Activated CD8-positive, alpha-beta memory T cell treated with anti-CD3 and anti-CD28 coated beads for 24 hours (primary cell): Measurements from ENCODE around the gene SNTG2.
"Not testable (repeated sequence)": the region's sequence is repeated elsewhere in the genome, so short reads cannot be mapped to it uniquely, and the experiment has no call there.

ENCODE experiments used
- DNase-seq: peaks from one replicate; pipeline ENCODE4 v3.0.0-alpha.2; 2020

Gene SNTG2

DNA sequence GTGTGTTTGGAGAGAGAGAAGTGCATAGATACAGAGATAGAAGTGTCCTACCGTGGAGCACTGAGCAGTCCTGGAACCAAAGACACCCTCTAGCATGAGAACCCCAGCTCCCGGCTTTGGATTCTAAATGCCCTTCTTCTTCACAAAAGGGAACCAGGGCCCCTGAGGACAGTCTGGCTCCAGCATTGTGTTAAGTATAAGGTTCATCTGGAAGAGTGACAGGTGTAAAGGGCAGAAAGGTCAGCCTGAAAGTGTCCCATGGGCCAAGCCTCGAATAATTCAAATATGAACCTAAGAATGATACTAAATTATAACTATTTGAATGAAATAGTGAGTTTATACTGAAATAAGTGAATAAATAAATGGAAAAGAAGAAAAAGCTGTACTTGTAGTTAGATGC, 109.7 kb downstream of the SNTG2 start:
- DNase-seq, result no peak

DNA sequence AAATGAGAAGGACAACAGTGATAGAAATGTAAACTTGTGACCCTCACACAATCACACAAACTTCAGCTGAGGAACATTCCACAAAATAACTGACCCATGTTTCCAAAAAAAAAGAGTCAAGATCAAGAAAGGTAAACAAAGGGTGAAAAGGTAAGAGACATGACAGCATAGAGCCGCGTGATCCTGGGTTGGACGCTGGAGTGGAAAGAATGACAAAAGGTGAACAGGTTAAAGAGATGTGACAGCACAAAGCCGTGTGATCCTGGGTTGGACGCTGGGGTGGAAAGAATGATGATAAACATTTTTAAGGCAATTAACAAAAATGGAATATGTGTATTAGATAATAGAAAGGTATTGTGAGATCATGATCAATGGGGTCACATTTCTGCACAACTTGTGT, 110.3 kb downstream of the SNTG2 start:
- no peak for DNase-seq

DNA sequence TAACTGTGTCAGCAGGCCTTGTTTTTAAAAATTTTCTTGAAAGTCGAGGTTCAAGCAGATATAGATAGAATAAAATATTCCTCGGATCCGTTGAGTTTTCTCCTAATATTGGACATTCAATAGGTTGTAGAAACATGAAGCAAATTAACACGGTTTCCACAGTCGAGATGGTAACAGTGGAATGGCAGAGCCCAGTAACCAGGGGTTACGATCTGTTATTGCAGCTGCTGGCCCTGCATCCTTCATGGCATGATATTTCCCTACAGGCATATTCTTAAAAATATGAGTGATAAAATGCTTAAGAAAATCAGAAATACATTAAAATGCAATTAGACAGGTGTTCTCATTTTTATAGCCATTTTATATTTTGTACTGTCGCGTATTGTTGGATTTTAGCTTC, 117.6 kb downstream of the SNTG2 start:
- DNase-seq, result no peak

DNA sequence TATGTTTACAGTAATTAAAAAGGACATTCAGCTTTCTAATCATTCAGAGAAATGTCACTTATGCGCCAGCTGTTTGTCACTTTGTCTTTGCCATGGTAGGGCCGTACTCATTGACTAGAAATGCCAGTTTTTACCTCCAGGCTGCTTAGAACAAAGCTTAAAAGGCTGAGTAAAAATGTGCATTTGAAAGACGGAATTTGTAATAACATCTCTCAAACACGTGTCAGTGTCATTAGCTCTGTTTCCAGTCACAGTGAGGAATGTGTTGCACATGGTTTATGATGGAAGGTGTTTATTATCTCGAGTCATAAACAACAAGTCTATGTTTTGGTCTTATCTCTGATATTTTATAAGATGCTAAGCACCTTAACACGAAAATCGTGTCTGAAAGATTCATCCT, 118.2 kb downstream of the SNTG2 start:
- DNase-seq, result no peak

DNA sequence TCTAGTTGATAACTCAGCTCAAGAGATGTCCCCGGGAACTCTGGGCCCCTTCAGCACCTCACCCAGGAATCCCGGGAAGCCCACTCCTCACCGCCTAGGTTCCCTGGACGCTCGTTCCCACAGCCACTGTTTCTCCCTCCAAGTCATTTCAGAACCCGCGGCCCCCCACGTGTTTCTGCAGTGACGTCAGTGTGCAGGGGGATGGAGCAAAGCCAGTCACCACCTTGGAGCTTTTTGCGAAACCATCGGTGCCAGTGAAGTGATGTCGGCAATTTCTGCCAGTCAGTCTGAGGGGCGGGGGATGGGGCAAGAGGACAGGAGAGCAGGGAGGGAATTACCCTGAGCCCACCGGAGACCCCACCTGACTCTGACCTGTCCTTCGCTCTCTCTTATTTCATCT, 119.2 kb downstream of the SNTG2 start:
- no peak for DNase-seq

DNA sequence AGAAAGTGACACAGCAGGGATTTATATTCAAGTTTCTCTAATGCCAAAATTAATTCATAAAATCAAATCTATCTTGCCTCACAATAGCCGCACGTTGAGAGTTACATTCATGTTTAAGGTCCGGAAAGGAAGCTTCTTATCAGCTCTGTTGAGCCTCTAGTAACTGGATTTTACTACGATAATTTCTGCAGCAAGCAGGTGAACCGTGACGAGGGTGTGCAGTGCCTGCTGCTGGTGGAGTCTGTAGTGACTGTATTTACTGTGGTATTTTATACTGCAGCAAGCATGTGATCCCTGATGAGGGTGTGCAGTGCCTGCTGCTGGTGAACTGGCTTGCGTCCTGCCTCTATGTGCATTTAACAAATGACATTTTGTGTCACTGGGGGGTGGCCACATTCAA, 120.0 kb downstream of the SNTG2 start:
- no peak for DNase-seq

DNA sequence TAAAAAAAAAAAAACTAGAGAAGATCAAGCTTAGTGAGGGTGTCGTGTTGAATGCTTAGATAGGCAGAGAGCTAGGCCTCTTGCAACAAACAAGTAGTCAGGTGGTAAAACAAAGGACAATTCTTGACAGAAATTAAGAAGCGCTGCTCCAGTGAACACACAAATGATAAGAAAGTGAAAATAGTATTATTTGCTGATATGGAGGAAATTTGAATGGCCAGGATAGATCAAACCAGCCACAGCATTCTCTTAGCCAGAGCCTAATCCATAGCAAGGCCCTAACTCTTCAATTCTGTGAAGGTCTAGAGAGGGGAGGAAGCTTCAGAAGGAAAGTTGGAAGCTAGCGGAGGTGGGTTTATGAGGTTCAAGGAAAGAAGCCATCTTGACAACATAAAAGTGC, 121.0 kb downstream of the SNTG2 start:
- no peak for DNase-seq

DNA sequence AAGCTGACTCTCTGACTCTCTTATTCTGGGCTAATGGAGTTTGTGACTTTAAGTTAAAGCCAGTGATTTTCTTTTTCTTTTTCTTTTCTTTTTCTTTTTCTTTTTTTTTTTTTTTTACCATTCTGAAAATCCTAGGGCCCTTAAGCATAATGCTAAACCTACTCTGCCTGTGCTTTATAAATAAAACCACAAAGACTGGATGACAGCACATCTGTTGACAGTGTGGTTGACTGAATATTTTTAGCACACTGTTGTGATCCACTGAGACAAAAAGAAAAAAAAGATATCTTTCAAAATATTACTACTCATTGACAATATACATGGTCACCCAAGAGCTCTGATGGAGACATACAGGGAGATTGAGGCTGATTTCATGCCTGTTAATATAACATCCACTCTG, 121.6 kb downstream of the SNTG2 start:
- no peak for DNase-seq

DNA sequence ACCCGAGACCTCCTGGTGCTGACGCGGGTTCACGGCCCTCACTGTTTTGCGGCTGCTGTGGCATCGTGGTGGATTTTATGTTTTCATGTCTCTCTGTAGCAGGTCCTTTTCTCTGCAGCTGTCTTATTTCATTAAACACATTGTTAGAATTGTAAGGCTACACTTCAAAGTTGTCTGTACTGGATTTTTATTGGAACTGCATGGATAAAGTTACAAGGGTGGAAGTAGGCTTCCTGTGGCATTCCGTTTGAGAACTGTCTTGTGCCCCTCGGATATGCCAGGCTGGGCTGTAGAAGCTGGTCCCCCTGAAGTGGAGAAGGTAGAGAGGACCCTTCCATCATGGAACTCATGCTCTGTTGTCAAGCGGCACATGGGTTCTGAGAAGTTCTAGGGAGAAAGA, 127.3 kb downstream of the SNTG2 start:
- DNase-seq, result no peak

DNA sequence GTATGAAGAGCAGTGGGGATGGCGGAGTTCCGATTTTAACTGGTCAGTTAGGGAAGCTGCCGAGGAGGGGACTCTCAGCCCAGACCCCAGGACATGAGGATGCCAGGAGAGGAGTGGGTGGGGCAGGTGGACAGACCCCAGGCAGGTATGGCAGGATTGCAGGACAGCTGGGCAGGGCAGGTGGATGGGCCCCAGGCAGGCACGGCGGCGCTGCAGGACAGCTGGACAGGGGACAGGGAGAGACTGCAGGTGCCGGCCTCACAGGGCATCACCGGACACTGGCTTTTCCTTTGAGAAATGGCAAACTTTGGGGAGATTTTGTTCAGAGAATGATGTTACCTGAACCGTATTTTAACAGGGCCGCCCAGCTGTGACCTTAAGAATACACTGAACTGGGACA, 127.7 kb downstream of the SNTG2 start:
- no peak for DNase-seq

DNA sequence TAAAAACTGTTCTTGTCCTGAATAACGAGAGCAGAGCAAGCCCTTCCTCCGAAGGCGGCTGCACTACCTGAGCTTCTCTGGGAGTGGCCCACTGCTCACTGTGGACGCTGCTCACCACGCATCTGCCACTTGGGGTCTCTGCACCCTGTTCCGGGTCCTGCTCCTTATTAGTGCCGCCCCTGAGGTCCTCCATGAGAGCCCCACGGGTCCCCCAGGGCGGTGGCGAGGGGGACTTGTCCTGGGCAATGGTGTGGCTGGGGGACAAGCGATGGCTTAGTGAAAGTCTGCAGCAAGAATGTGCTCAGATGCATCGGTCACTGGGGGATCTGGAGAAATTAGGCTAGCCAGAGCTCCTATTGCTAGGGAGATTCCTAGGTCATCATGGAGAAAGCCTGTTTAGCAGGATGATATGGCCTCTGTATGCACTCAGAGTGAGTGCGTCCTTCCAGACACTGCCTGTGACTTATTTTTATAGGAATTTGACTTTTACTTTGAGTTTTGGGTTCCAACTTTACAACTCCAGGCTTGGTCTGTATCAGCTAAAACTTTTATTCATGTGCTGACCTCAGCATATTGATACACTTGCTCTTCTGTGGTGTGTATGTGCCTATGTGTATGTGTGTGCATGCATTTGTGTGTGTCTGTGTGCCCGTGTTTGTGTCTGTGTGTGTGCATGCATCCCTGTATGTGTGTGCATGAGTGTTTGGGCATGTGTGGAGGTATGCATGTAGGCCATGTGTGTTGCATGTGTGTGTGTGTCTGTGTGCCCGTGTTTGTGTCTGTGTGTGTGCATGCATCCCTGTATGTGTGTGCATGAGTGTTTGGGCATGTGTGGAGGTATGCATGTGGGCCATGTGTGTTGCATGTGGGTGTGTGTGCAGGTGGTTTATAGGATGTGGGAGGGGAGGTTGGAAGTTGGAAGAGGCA, 129.5 kb downstream of the SNTG2 start:
- no peak for DNase-seq

DNA sequence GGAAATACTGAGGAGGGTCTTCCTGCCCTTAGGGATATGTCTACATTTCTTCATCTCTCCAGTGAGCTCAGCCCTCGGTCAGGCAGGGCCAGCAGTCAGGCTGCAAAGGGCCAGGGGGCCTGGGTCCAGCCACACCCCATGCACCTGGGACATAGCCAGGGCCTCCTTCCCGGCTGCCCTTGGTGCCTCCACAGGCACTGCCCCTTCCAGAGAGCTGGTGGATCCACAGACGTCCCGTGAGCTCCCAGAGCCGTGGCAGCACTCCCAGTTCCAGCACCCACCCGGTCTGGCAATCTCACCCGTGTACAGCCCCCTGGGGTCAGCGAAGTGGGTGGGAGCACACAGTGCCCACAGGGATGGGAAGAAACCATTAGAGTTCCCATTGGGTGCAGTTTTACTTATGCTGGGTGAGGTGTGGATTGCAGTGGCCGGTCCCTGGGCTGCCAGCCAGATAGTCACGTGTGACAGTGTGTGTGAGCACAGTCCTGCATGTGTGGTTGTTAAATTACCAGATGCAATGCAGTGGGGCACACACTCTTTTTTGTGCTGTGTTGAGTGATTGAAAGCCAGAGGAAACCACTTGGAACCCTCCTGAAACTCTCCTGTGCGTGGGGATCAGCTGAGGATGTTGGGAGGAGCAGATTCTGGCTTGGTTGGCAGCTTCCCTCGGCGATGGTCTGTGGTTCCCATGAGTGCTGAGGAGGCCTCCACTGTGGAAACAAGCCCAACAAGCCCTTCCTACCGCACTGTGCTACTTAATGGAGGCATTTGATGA, 131.0 kb downstream of the SNTG2 start:
- DNase-seq, result no peak

DNA sequence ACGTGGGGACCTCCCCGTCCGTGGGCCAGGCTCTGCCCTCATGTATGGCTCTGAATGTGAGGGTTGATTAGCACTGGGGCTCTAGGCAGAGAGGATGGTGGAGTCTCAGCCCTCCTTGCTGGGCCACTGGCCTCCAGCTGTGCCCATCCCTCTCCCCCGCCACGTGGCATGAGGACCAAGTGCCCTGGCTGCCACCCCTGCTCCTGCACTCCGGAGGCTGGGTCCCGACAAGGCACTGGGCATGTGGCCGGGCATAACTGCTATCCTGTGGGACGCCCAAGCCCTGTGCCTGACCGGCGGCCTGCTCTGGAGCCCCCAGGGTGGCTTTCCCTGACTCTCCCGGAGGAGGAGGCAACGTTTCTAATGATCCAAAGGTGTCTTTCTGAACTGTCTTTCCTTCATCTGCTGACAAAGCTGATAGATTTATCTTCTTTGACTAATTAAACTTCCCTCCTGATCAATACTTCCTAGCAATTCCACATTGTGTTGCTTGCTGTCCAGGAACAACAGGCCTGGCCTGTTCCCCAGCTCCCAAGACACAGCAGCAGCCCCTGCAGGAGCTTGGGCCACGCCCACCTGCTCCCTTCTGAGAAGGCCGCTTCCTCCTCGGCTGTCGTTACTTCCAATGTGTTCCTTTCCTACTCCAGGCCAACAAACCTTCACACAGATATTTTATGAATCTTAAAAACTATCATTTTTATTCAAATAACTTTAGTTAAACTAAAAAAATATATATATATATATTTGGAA, 132.0 kb downstream of the SNTG2 start:
- DNase-seq, result no peak

DNA sequence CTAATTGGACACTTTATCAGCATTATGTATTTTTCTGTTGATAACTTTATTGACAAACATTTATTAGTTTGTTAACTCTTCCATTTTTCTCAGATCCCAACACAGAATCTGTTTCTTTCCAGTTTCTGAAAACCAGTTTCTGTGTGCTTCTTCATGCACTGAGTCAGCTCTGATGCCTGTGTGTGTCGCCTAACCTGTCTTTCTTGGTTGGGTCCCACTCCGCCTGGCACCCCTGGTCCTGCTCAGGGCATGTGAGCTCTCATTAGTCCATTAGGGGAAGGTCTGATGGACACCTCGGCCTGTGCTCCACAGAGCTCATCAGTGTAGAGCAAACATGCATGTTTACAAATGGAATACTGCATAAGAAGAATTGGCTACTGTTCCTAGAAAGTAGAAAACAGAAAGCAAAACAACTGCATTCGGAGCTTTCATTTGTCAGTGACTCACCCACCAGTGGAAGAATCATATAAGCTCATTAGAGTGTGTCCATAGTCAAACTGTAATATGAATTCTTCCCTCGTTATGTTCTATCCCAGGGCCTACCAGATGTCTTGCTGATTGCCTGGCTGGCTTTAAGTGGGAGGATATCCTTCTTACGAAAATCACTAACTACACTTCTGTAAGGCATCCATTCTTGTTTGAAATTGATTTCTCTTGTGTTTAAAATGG, 137.7 kb downstream of the SNTG2 start:
- DNase-seq, result no peak

DNA sequence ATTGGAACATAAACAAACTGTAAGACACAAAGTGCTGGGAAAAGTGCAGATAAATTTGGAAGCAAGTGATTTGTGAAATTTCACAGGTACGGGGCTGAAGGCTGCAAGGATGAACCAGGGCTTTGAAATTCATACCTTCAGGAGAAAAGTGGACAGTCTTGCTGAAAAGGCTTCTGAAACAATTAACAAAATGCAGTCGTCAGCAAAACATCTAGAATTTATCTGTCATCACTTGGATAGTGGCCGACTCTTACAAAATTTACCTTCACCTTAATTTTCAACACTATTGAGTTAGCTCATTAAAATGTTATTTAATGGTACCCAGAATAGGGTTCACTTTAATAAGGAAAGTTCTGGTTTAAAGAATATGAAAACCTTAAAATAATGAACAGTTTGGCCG, 138.3 kb downstream of the SNTG2 start:
- no peak for DNase-seq

DNA sequence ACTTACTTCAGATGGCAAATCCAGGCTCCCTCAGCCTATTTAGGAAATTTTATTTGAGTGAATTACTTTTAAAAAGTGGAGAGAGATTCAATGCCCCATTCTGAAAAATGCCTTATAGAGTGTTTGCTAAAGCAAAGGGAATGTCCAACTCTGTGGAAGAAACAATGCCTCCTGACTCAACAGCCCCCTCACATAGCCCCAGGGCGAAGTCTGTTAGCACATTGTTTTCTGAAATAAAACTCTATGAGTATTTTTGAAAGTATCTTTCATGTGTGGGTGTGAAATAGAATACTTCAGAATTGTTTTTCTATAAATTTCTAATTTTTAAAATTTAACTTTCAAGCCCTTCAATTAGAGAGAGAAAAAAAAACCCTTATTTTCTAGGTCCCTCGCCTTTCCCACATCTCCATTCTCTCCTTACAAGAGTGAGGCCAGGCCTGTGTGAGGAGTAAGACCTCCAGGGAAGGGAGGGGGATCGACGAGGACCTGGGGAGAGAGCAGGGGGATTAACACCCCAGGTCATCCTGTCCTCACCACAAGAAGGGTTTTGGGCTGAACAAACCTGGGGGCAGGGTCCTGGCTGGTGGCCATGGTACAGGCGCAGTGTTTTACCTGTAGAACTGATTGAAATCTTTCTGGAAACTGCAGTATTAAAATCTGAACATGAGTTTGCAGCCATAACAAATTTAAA, 141.4 kb downstream of the SNTG2 start:
- DNase-seq, result no peak

DNA sequence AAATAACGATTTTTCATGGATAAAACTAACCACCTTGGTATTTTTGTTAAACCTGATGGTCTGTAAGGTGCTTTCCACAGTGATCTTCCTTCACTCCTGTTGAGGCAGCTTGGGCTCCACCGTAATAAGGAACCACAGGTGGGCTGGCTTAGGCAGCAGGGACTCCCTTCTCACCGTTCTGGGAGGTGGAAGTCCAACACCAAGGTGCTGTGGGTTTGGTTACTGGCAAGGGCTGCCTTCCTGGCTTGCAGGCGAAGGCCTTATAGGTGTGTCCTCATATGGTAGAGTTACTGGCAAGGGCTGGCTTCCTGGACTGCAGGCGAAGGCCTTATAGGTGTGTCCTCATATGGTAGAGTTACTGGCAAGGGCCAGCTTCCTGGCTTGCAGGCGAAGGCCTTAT, 143.0 kb downstream of the SNTG2 start:
- not testable (repeated sequence) for DNase-seq

DNA sequence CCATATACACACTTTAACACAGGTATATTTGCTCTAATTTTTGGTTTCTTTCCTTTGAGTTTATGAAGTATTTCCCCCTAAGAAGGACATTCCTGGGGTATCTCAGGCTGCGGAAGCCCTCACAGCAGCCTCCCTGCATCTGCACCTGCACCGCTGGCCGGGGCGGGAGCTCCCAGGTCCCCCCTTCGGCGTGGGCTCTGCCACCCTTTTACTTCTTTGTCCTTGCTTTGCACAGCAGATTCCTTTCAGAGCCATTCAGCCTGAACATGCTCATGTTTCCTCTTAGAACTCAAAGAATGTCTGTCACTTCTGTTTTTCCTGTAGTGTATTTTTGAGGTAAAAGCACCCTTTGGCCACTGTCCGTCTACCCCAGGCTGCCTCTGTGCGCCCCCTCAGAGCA, 146.5 kb downstream of the SNTG2 start:
- DNase-seq, result no peak

DNA sequence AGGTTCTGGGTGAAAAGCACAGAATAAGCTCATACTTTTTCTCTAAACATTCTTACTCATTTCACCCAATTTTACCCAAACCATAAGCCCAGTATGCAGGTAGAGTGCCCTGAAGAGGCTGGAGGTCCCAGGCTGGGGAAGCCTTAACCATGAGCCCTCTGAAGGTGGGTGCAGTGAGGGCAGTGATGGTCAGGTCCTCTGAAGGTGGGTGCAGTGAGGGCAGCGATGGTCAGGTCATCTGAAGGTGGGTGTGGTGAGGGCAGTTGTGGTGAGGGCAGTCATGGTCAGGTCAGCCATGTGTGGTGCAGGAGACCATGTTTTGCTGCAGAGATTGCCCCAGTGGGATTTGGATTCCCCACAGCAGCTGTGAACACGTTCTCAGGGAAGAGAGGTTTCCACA, 148.8 kb downstream of the SNTG2 start:
- DNase-seq, result no peak

DNA sequence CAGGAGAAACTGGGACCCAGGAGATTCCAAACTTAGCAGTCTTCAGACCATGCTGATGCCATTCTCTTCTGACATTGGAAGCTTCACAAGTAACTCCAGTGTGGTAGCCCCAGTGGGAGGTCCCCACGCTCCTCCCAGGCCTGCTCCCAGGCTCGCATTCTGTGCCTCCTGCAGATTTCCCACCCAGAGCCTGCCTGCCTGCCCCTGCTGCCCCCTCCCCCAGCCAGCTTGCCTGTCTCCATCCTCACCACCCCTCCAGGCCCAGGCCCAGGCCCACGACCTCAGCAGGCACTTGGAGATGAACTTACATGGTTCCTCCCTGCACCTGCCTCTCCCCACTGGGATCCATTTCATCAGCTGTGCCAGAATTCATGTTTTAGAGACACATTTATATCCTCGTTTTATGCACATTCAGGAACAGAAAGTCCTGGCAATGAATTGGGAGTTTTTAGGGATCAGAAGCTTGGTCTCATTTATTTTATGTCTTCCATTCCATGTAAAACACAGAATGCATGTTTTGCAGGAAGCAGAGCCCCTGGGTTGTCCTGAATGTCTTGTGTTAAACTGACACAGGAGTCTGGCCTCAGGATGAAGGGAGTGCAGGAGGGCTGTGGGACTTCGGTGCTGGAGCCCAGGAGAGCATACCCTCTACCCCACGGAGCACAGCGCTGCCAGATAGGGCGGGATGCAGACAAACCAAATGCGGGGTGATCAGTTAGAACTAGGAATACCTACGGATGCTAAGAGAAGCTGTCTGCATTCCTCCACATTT, 150.5 kb downstream of the SNTG2 start:
- DNase-seq, result no peak

DNA sequence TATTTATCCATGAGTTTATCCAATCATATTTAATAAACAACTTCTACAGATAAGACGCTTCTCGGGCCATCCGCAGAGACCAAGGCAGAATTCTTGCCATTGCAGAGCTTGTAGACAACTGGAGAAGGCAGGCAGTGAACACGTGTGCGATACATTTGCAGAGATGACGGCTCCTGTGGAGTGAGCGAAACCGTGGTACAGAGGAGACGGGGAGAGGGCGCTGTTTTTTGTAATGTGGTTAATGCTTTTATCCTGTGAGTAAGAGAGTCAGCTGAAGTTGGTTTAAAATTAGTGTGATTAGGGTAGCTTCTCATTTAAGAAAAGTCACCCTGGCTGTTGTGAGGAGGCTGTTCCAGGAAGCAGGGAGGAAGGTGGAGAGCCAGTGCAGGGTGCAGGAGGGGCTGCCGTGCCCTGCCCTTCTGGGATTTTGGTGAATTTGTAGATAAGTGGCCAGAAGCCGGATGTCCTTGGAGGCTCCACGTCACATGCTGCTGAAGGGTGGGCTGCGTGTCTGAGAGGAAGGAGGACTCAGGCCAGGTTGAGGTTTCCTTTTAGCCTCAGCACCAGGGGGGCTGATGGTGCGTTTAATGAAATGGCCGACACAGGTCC, 151.4 kb downstream of the SNTG2 start:
- DNase-seq, result no peak
